Esophagus mucosa (tissue), 1 donor: Measurements from ENCODE around the gene TIMP2. TPM values are rescaled to one million over a fixed set of nuclear protein-coding genes. Genes with fewer than 3 reads are reported as not detected.
A peak's percentile ranks its signal among the peaks of the same experiment; 100 is the strongest.

Experiments used
- ATAC-seq: fragments of 200-7000 bp; cut with Tn5 transposase; one replicate; pipeline ENCODE4 v1.9.1; 2020
- total RNA-seq: library from RNA; stranded (reverse); gene quantifications from one replicate; pipeline ENCODE4 v1.2.4, GENCODE V29; 2023
- donor health status: DM: yes; HTN: yes; CAD: no.

TIMP2 gene
- total RNA-seq, 1 donor from 2014 or later: 16.1 TPM

DNA sequence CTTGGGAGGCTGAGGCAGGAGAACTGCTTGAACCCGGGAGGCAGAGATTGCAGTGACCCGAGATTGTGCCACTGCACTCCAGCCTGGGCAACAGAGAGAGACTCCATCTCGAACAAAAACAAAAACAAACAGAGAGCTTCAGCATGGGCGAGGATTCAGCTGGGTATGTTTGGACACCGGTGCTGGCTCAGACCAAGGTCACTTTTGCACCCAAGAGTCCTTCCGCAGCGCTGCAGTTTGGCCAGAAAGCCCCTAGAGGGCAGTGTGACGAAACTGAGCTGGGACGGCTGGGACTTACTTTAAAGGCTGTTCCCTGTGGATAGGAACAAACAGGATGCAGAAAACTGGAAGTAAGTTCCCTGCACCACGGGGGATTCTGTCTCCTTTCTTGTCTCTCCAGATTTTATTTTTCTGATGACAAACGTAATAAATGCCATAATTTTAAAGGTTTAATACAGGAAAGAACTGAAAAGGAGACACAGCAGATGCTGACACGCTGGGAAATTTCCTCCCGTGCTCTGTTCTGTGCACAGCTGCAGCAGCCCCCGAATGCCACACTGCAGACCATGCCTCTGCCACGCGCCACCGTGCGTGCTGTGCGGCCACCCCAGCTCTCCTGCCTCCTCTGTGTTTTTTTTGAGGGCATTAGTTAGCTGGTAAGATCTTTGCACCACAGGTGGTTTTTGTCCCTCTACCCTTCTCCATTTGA lies 59.4 kb downstream of the TIMP2 start:
- peak; percentile 60 for ATAC-seq

DNA sequence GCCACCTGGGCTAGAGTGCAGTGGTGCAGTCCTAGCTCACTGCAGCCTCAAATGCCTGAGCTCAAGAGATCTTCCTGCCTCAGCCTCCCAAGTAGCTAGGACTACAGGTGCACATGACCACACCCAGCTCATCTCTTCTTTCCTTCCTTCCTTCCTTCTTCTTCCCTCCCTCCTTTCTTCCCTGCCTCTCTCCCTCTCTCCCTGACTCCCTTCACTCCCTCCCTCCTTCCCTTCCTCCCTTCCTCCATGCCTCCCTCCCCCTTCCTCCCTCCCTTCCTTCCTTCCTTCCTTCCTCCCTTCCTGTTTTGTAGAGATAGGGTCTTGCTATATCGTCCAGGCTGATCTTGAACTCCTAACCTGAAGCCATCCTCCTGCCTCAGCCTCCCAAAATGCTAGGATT lies 61.1 kb downstream of the TIMP2 start:
- no peak for ATAC-seq

DNA sequence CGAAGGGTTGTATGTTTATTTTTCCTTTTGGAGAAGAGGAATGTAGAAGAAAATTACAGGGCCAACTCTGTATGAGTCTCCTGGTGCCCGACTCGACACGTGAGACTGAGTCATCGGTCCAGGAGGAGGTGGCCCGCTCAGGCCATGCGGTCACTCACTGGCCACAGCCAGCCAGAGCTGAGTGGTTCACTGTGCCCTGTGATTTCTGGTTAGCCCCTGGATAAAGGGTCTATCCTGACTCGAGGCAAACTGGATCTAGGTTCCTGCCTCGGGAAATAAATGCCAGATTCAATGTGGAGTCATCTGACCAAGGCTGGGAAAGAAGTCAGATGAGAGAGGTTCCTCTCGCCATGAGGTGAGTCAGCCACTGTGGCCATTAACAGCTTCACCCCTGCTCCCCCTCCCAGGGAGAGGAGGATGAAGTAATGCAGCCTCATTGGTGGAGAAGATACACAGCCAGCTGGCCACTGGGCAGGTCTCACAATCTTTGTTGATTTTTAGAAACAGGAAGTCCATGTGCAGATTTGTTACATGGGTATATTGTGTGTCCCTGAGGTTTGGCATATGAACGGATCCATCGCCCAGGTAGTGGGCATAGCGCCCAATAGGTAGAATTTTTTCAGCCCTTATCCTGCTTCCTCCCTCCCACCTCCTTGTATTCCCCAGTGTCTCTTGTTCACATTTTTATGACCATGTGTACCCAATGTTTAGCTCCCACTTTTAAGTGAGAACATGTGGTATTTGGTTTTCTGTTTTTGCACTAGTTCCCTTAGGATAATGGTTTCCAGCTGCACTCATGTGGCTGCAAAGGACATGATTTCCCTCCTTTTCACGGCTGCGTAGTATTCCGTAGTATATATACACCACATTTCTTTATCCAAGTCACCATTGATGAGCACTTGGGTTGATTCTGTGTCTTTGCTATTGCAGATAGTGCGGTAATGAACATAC lies 62.8 kb downstream of the TIMP2 start:
- peak; percentile 88 for ATAC-seq

DNA sequence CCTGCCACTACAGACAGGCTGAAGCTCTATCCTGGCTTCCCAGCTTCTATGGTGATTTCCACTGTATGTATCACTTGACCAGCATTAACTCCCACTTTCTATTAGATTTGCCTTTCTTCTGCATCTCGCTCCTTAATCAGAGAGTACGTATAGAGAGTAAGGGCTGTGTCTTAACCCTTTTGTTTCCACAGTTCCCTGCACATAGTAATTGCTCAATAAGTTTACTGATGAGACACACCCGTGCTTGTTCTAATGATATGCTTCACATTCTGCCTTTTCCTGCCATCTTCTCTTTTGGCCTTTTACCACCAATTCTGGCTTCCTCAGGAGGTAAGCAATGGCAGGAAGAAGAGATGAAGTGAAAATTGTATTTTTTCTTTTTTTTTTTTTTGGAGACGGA lies 64.0 kb downstream of the TIMP2 start:
- no peak for ATAC-seq

DNA sequence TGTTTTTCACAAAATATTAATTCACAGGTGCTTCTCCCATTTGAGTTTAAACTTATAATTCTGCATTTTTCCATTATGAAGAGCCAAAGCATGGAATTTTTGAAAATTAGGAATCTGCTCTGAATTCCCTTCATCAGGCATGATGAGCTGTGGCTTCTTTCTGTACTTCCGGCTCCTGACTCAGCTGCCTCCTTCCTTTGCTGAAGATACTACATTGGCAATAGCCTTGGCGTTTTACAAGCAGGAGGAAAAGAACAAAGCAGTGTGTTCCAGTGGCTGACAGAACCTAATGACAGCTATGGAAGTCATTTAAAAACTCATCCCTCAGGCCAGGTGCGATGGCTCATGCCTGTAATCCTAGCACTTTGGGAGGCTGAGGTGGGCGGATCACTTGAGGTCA lies 66.1 kb downstream of the TIMP2 start:
- no peak for ATAC-seq

DNA sequence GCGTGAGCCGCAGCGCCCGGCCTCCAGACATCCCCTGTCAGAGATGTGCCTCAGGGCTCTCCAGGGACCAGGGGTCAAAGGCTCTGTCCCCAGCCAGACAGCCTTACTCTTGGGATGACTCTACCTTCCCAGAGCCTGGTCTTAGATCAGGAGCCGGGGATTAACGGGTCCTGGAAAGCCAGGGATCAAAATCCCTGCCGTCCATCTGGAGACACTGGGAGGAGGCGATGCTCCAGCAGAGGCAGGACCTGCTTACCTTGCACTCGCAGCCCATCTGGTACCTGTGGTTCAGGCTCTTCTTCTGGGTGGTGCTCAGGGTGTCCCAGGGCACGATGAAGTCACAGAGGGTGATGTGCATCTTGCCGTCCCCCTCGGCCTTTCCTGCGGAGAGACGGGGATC lies 67.9 kb downstream of the TIMP2 start:
- no peak for ATAC-seq

DNA sequence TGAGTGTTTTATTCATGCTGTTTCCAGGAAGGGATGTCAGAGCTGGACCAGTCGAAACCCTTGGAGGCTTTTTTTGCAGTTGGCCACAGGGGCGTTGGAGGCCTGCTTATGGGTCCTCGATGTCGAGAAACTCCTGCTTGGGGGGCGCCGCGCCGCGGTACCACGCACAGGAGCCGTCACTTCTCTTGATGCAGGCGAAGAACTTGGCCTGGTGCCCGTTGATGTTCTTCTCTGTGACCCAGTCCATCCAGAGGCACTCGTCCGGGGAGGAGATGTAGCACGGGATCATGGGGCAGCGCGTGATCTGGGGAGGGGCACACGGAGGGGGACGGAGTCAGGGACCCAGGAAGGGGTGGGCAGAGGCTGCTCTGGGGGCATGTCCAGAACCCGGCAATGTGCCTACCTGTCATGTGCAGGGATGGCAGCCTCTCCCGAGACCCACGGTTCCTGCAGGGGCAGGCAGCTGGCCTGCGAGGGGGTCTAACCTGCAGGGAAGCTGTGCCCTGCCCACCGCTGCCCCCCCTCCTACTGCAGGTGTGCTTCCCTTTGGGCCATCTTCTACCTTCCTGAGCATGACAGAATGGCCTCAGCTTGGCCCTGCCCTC lies 69.5 kb downstream of the TIMP2 start:
- ATAC-seq: no peak

DNA sequence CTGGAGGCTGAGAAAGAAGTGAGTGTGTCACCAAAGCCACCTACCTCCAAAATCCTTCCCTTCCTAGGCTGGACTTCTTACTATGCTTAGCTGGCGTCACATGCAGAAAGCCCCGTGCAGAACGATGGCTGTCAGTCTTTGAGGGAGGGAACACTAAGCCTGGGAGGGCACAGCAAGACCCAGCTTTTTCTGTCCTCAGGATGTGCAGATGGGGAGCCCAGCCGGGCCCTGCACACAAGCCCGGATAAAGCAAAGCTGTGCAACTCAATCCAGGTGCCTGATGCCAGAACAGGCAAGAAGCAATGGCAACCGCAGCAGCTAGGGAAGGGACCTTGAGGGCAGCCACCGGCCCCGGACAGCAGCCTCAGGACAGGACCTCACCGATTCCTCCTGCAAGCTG lies 70.7 kb downstream of the TIMP2 start:
- ATAC-seq: no peak

DNA sequence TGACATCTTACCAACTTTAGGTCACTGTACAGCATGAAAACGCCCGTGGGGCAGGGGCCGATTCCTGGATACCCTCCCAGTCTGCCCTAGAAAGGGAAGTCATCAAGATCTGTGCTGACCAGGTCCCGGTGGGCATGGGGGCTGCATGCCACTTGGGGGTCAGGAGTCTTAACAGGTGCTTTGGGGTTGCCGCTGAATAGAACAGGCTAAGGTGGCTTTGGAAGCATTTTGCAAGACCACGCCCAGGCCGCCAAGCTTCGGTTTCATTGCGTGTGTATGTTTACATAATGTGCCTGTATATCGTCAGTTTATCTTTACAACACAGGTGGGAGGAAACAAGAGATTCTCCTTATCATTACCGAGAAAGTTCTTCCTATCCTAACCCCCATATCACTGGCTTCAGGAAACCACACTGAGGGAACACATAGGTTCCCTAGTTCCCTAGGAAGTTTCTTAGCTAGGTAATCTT lies 71.2 kb downstream of the TIMP2 start:
- no peak for ATAC-seq

DNA sequence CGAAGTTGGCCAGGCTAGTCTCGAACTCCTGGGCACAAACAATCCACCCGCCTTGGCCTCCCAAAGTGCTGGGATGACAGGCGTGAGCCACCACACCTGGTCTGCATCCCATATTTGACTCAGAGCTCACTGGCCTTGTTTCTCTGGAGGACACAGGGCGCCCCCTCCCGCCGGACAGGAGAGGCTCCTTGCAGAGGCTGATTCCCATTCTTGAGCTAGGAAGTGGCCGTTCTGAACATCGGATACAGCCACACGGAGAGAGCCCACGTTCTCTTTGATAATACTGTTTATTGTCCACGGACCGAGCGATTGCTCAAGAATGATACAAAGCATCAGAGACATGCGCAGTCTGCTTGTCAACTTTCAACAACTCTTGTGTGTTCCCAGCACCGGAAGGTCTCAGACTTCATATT lies 72.5 kb downstream of the TIMP2 start:
- ATAC-seq: no peak

DNA sequence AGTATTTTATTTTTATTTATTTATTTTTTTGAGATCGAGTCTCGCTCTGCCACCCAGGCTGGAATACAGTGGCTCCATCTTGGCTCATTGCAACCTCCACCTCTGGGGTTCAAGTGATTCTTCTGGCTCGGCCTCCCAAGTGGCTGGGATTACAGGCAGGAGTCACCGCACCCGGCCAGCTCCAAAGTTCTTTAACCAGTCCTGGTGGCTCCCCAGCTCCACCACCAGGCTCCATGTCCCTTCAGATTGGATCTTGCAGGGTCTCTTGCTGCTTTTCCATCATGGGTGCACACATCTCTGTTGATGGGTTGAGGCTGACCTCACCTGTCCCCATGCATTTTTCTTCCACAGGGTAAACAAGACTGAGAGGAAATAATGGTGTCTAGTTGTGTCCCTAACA lies 76.2 kb downstream of the TIMP2 start:
- no peak for ATAC-seq

DNA sequence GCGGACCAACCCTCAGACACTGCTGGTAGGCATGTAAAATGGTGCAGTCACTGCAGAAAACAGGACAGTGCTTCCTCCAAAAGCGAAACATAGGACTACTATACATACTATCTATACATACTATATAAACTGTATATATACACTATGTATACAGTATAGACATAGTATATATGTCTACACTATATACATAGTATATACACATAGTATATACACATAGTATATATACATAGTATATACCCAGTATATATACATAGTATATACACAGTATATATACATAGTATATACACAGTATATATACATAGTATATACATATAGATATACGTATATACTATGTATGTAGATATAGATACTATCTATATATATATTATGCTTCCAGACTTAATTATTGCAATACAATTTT lies 78.1 kb downstream of the TIMP2 start:
- ATAC-seq: no peak

DNA sequence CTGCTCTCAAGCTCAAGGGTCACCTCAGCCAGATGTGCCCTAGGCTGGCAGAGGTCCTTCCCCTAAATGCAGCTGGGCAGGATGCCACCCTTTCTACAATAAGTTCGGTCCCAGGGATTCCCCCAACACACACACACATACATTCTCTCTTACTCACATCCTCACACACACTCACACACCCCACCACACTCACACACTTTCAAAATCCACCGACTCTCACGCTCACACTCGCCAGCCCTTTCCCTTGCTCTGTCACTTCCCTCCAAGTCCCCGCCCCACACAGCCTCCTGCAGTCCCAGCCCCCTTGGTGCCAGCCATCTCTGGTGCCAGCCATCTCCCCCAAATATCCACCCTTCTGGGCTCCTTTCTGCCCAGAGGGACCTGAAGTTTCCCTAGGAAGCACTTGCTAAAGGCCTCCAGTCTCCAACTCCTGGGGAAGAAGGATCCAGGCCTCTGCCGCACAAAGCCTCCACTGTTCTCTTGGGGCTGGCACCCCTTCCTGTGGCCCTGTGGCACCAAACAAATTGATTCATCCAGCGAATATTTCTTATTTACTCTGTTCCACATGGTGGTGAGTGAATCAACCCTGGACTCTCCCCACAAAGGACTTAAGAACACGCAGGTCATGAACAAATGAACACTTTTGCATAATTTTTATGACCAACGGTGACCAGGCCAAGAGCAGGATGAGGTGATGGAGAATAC lies 80.7 kb downstream of the TIMP2 start:
- ATAC-seq: no peak

DNA sequence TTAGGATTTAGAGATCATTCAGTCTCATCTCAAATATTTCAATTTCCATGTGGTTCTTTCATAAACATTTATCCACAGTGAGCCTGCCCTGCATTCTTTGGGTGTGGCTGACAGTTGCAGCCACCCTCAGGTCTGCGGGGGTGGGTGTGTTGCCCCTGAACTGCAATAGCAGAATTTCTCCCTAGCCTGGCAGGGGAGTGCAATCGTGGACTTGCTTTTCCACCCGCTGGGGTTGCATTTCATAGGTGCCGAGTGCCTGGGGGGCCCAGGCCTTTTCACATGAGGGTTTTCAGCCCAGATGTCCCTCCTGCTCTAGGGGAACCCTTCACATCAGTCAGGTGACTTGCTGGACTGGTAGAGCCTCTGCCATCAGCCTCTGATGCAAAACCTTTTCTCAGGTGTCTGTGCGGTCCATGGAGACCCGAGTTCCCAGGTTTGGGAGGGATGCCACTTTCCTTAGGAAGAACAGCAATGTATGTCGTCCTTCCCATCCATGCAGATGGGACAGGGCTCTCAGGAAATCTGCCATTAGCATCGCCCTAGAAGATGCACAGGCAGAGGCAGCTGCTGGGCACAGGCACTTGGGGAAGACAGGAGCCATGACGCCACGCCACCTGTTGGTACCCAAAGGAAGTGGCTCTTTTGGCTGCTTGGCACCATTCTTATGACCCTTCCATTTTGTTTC lies 82.2 kb downstream of the TIMP2 start:
- no peak for ATAC-seq

DNA sequence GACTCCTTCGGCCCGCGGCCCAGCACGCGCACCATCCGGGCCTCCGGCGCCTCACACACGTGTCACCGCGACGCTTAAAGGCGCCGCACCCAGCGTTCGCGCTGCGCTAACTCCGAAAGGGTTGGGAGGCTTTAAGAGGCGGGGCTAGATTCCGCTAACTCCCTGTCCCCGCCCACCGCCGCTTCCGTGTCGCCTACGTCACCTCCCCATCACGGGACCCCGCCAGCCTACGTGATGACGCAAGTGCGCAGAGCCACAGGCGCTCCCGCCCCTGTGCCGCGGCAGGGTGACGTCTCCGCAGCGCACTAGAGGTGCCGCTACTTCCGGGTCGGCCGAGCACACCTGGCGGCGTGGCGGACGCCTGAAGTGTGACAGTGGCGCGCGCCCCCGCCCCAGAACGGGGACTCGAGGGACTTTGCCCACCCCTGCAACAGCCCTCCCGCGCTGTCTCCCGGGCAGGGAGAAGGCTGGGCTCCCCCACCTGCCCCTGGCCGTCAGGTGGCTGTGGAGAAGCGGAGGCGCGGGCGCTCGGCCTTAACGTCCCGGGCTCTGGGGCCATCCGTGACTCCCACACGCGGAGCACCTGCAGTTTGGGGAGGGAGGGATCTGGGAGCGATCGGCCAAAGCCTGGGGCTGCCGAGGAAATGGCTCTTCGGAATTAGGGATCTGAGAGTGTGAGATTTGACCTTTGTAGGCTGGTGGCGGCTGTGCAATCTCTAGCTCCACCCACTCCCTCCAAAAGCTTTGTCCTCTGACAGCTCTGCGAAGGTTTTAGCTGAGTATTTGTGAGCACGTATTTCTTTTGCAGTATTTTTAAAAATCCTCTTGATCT lies 84.2 kb downstream of the TIMP2 start, which contains the start of gene USP36:
Gene USP36 (minus strand): TSS at position 35 of the 832 bp plus-strand sequence. CDS start 4,451 bp downstream, outside the sequence.
- peak; percentile 95 for ATAC-seq

DNA sequence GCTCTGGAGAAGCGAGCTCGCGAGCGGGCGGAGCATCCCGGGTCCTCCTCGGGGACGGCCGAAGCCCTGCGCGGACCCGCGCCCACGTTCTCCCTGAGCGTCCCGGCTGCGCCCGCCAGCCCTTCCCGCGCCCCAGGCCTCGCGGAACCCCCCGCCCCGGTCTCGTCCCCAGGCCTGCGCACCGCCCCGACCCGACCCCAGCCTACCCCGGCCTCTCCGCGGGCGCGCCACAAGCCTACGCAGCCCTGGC lies 84.7 kb downstream of the TIMP2 start:
- ATAC-seq: no peak

DNA sequence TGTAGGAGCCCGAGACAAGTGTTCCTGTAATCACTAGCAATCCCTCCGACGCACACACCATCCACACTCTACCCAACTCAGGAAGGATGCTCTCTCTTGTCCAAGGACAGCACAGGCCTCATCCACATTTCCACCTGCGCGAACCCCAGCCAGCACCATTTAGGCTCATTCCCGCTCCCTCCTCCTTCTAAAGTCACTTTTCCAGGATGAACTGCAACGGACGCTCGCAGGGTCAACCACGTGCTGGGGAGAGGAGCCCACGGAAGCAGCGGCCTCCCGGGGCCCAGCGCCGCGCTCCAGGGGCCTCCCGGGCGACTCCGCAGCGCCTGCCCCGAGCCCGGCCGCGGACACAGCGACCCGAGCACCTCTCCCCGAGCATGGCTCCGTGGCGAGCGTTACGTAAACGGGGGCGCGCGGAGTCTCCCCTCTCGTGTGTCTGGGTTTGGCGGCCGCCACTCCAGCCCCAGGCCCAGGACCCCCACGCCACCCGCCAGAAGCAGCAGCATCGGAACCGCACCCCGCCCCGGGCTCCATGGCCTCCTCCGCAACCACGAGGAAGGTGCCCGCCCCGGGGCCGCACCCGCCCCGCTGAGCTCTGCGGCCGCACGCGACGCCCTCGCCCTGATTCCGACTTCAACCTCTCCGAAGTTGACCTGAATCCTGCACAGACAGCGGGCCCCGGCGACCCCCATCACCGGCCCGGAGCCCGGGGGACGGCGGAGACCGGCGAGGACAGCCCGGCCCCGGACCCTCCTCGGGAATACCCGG lies 85.2 kb downstream of the TIMP2 start:
- ATAC-seq: peak; percentile 53

DNA sequence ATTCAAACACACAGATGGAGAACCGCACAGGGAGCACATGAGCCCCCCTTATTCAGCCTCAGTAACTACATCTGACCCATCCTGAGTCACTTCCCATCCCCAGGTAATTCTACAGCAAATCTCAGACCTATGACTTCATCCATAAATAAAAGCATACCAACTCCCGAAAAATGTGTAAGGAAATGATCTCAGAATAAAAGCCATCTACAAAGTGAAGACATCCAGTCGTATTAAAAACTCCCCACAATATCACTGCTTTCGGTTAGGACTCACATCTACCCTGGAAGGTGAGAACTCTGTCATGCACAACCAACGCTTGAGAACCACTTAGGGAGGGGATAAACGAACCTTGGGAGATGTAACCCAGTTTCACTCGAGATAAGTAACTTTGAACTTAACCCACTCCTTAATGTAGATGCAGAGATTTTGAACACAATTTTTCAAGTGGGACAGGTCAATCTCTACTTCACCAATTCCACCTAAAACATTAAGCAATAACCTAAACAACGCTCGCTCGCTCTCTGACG lies 85.9 kb downstream of the TIMP2 start:
- ATAC-seq: no peak

DNA sequence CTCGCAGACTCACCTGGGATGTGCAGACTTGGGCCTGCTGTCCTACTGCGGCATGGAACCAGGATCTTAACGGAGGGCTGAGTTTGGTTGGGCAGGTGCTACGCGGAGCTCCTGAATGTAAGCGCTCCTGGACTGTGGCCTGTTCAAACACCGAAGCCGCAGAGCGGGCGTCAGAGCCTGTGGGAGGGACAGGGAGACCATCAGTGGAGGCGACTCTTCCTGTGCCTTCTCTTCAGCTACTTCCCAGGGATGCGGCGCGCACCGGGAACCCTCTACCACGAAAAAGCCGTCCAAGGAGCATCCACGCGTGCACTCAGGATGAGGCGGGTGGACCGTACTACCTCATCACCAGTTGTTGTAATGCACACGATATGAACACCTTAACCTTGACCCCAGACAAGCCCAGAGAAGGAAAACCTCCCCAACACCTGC lies 86.6 kb downstream of the TIMP2 start:
- ATAC-seq: no peak

DNA sequence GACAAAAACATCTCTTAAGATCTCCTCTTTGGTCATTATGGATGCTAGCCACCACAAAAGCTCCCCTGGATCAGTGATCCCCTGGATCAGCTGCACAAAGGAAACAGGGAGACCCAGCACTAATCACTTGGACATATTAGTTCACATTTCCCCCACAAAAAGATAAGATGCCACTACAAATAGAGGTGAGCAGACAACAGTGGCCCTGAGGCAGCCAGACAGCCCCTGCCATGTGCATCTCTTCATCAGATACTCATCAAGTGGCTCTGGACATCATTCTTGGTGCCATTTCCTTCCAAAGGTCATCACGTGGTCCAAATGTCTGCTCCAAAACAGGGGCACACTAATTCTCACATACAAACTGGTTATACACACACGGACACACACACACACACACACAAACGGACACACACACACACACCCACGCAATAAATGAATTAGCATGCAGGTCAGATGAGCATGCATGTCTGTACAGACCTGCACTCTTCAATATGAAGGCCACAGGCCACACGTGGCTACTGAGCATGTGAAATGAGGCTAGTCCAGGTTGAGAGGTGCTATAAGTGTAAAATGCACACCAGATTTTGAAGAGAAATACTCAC lies 88.7 kb downstream of the TIMP2 start:
- no peak for ATAC-seq
